ENCODE results near the gene PHF19. TPM values are rescaled to one million over a fixed set of nuclear protein-coding genes. Genes with fewer than 3 reads are reported as not detected.

PHF19 gene
- 77.5 and 79.1 TPM in 2 replicates for total RNA-seq (2014; rRNA removed)
- 82.9 TPM for polyA plus RNA-seq (2012)

DNA sequence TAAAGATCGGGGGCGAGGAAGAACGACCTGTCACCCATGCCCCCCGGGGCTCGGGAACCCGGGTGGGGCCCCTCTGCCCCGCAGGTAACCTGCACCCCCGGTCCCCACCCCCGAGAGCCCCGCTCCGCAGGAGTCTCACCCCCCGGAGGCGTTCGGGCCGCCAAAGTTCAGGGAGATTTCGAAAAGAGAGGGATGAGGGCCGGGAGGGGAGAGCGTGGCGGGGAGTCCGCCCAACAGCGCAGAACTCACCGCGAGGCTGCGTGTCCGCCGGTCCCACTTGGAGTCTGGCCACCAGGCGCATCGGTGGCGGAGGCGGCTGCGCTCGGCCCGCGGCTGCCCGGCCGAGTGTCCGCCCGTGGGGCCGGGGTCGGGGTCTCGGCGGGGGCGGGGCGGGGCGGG lies at the start of gene PHF19:
Gene PHF19 (minus strand): TSS at position 347 of the 399 bp plus-strand sequence. CDS start 2,447 bp downstream, outside the sequence.
- peak; percentile 49 for DNase-seq (ENCODE audit: low read depth)

DNA sequence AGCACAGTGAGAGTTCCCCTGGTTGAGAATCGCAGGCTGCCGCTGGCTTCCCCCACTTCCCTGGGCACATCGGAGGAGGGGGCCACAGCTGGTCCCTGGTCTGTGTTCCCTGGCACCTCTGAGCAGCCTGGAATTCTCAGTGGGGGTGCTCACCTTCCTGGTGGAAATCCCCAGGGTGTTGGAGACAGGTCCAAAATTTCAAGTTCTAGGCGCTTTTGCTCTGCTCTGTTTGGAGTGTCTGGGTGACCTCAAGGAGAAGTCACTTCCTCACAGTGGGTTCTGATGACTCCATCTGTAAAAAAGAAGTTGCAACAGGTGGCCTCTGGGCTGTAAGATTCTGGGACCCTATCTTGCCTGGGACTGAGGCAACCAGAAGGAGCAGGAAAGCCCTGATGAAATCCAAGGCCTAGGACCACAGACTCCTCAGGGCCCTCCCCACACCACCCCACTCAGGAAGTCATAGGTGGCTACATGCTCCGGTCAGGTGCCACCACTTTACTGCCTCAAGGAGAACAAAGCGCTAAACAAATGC lies 49.5 kb upstream of the PHF19 start, which contains the start of gene TRAF1:
Gene TRAF1 (minus strand): TSS at position 400 of the 532 bp plus-strand sequence. CDS start 721 bp downstream, outside the sequence.
- peak; percentile 37 for DNase-seq (ENCODE audit: low read depth)

DNA sequence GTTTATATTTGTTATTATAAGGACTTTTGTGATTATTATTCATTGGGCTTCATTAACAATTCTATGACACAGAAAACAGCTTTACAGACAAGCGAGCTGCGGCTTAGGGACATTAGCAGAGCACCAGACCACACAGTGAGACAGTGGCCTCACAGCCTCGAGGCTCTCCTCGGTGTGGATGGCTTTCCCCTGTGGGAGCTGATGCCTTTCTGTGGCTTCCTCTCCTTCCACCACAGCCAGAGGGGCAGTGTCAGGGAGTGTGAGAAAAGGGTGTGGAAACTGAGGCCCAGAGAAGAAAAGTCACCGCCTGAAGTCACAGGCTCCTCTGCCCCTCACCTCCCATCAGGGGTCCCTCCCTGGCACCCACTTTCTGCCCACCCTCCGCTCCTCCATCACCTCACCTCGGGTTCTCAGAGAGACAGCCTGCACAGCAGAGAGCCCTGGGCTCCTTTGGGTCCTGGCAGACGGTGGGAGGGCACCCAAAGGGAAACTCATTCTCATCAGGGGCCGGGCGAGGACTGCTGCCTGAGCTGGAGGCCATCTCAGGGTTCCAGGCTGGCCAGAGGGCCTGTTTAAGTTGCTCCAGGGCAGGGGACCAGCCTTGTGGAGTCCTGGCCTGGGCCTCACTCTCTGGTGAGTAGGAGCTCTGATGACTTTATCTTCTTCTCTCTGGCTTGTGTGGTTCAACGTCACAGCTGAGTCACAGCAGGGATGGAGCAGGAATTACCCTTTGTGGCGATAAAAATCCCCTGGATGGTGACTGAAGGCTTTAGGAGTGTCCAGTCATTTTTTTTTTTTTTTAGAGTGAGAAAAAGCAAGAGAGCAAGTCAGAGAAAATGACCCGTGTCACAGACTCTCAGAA lies 48.8 kb upstream of the PHF19 start:
- peak; percentile 92 for DNase-seq (ENCODE audit: low read depth)

DNA sequence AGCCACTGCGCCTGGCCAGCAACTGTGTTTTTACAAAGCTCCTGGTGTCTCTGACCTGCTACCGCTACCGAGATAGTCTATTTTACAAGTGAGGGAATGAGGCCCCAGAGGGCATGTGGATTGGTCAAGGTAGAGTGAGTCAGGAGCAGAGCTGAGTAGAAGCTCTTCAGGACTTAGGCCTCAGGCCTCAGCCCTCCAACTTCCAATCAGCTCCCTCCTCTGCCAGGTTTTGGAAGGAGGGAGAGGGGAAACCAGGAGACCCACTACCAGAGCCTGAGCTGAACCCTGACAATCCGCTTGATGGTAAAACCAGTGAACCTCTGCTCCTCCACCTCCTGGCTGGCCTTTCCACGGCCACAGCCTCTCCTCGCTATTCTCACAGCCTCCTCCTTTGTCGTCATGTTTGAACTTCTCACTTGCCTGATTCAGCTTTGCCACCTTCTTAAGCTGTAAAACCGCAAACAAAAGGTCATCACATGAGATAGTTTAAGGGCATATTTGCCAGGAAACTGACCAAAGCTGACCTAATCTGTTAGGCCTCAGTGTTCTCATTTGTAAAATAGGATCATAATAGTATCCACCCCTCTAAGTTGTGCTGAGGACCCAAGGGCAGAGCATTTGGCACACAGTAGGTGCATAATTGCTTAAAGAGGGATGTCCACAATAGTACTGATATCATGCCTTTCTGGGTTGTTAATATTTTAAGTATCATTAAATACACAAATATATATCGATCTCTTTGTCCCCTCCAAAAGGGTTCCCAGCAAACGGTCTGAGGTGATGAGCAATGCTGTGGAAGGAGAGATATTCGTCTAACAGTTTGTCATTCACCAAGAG lies 47.9 kb upstream of the PHF19 start:
- peak; percentile 55 for DNase-seq (ENCODE audit: low read depth)

DNA sequence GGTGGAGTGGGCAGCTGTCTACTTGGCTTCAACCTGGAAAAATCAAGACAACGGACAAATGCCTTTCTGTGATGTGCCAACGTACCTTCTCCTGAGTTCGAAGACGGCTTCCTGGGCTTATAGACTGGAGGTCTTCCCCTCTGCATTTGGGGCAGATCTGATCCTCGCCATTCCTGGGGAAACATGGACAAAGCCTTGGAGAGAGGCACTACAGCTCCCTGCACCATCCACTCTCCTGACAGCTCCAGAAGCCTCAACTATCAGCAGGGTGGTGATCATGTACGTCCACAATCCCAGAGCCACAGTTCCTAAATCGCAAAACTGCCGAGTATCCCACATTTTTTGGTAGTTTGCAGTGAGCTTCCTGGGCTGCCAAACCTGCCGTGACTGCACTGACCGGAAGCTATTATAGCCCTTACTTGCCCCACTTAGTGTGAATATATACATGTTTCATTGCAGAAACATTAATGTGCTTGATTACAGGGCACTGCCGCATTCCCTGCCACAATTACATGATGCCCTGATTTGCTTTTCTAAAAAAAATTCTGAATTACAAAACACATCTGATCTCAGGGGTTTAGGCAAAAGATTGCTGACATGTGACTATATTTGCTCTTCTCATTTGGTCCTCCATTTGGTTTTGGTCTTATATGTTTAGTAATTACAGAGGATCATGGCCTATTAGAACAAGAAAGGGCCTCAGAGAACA lies 46.8 kb upstream of the PHF19 start:
- DNase-seq (ENCODE audit: low read depth): no peak

DNA sequence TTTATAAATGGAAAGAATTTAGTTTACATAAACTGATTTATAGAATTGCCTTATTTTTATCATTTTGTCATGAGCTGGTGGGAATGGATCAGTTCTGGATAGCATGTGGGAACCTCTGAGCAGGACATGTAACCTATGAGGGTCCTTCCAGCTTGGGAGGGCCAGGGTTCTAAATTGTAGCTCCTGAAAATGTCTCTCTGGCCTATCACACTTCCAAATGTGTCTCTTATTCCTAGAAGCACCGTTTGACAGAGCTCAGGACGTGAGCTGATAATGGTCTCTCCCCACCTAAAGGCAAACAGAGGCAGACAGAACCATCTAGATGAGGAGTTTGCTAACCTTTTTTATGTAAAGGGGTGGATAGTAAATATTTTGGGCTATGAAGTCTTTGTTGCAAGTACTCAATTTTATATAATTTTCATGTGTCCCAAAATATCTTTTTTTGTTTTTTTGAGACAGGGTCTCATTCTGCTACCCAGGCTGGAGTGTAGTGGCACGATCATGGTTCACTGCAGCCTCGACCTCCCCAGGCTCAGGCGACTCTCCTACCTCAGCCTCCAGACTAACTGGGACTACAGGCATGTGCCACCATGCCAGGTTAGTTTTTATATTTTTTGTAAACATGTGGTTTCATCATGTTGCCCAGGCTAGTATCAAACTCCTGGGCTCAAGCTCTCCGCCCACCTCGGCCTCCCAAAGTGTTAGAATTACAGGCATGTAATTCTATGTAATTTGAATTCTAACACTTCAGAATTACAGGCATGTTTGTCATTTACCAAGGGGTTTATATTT lies 45.6 kb upstream of the PHF19 start:
- DNase-seq (ENCODE audit: low read depth): no peak

DNA sequence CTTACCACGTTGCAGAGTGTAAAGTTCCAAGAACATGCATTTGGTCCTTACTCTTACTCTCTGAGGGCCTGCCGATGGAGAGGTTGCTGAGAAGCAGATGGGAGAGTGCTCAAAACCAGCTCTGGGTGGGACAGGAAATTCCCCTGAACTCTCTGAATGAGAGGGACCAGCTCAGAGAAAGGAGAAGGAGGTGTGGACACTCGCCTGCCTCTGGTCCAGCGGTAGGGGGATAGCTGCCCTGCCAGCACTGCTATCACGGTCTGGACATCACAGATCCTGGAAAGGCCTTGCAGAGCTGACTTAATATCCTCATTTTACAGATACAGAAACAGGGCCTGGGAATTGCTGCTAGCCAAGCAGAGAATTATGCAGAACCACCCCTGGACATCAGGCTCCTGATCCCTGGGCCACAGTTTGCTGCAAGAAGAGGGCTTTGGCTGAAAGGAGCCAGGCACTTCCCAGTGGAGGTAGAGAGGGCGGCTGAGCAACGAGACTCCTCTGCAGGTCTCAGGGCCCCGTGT lies 44.7 kb upstream of the PHF19 start:
- DNase-seq (ENCODE audit: low read depth): no peak

DNA sequence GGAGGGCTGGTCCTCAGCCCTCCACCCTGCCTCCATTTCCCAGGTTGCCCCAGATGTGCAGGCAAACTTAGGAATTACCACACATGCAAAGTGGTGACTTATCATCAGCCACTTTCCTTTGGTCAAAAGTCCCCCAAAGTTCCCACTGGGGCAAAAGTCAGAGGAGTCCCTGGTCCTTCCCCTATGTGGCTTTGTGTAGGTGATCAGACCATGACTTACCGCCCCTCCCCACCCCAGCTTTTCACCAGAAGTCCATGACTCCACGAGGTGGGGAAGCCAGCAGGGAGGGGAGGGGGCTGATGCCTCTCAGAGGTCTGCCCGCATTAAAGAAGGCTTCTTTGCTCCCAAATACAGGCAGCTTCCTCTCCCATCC lies 43.8 kb upstream of the PHF19 start:
- no peak for DNase-seq (ENCODE audit: low read depth)

DNA sequence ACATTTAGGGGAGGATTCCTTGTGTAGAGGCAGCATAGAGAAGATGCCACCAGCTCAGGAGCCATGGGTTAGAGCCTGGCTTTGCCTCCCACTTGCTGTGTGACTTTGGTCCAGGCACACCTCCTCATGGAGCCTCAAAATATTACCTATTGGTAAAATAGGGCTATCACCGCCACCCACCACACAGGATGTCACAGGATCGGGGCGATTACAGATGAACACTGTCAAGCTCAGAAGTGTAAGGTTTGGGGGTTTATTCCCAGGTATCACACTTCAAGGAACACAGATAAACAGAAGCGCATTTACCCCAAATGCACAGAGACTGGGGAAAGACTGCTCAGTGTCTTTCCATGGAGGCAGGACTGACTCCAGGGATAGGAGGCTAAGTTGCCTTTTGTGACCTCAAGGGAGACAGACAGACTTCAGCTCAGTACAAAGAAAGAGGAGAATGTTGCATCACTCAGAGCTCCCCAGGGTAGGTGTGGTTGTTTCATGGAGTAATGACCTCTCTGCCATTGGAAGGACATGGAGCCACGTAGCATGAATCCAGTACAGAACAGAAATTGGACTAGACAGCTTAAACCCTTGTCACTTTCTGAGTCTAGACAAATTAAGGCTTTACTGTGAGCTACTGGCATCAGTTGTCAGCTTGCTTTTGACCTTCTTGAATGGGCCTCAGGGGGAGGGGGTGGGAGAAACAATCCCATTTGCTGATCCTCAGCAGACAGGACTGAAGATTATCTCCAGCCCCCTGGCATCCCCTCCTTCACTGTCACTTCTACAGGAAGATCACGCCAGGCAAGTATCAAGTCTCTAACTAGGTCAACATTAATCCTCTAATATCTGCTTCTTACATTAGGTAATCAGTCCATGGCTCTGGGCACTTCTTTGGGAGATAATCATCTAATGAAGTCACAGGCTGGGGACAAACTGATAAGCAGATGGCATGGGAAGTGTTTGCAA lies 43.1 kb upstream of the PHF19 start:
- no peak for DNase-seq (ENCODE audit: low read depth)

DNA sequence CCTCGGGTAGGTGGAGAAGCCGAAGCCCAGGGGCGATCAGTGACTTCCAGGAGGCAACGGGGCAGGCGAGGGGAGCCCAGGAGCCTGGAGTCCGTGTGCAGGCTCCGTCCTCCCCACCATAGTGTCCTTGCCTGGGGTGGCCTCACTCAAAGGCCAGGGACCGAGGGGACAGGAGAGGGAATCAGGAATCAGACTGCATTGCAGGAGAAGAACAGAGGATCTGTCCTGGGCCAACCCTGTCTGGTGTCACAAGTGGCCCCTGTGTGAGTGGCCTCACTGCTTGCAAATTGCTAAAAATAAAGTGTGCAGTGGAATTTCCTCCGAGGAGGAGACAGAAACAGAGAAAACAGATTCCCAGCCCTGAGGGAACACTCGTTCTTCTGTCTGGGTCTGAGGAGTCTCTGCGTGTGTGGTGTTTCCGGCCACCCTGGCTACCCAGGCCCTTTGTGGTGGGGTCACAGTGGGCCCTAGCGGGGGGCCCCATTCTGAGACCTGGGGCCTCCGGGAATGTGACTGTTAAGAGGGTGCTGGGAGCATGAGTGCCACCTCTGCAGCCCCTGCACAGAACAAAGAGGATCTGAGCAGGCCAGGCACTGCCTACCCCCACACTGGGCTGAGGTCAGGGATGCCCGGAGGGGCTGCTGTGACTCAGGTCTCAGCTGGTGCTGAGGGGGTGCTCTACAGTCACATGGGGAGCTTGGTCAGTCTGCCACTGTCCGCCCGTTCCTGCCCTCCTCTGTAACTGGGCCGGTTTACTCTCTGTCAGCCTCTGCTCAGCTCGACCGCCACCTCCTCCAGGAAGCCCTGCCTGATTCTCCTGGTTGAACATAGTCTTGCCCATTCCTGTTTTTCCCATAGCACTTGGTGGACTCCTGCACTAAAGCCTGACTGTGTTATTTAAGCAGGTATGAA lies 42.2 kb upstream of the PHF19 start:
- no peak for DNase-seq (ENCODE audit: low read depth)

DNA sequence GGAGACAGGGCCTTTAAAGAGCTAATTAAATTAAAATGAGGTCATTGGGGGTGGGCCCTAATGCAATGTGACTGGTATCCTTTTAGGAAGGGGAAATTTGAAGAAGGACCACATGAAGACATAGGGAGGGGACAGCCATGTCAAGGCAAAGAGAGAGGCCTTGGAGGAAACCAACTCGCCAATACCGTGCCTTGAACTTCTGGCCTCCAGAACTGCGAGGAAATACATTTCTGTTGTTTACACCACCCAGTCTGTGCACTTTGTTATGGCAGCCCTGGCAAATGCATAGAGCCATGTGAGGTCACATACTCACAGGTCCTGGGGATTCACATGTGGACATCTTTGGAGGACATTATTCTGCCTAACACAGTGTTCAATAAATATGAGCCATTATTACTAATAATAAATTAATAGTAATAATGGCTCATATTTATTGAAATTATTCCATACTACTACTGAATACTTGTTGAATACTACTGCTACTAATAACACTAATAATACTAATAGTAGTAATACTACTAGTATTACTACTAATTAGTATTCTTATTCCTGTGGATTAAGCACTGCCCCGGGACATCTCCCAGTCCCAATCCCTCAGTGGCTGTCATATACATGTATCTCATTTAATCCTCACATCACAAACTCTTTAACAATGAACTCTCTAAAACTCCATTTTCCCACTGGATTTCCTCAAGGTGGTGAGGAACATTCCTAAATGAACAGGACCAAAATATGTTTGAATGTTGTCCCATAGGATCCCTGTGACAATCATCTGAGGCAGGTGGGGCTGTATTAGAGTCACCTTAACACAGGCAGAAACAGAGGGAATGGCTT lies 41.2 kb upstream of the PHF19 start:
- DNase-seq (ENCODE audit: low read depth): no peak

DNA sequence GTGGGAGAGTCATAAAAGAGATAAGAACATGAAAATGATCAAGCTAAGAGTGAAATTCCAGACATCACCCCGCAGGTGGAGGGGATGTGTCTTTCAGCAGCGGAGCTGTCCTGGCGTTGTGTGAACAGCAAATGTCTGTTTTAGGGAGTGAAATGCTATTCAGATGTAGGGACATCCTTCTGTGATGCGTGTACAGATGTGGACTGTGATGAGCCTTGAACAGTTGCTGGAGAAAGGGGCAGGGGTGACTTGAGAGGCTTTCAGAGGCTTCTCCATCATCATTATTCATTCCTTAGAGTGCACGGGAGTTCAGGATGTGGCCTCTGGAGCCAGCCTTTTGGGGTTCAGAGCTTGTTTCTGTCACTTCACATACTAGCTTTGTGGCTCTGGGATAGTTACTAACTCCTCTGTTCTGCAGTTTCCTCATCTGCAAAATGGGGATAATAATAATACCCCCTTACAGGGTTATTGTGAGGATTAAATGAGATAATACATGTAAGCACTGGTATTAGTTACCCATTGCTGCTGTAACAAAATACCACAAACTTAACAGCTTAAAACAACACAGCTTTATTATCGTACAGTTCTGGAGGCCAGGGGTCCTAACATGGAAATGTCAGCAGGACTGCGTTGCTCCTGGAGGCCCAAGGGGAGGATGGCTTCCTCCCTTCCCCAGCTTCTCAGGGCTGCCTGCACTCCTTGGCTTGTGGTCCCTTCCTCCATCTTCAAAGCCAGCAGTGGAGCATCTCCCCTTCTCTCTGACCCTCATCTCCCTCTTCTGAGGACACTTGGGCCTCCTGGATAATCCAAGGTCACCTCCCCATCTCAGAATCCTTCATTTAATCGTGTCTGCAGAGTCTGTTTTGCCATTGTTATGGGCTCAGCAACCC lies 40.2 kb upstream of the PHF19 start:
- no peak for DNase-seq (ENCODE audit: low read depth)

DNA sequence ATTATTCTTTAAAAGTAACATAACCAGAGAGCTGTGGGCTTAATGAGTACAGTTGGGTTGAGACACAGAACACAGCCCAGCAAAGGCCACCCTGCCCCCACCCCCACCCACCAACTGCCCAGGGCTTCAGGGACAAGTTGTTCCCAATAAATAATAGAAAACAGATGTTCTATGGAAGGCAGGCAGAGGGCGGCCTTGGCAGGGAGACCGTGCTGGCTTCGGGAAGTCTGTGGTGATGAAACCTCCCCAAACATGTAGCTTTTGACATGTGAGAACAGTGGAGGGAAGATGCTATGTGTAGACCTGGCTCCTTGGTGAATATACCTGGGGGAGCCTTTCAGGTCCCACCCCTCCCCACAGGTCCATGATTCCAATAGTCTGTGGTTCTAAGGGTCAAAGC lies 39.6 kb upstream of the PHF19 start:
- peak; percentile 82 for DNase-seq (ENCODE audit: low read depth)

DNA sequence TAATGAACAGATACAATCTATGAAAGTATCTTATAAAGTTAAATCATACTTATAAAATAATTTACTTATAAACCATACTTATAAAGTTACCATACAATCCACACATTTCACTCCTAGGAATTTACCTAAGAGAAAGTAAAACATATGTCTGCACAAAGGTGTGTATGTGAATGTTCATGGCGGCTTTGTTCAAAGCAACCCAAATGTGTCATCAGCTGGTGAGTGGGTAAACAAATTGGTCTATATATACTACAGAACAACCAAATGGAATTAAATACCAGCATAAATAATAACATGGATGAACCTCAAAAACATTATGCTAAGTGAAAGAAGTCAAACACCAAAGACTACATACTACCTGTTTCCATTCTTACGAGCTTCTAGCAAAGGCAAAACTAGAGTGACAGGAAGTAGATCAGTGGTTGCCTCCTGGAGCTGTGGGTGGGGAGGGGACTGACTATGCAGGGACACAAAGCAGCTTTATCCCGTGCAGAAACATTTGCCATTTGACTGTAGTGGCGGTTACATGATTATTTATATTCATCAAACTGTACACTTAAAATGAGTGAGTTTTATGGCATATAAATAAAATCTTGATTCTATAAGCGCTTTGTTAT lies 39.0 kb upstream of the PHF19 start:
- DNase-seq (ENCODE audit: low read depth): no peak

DNA sequence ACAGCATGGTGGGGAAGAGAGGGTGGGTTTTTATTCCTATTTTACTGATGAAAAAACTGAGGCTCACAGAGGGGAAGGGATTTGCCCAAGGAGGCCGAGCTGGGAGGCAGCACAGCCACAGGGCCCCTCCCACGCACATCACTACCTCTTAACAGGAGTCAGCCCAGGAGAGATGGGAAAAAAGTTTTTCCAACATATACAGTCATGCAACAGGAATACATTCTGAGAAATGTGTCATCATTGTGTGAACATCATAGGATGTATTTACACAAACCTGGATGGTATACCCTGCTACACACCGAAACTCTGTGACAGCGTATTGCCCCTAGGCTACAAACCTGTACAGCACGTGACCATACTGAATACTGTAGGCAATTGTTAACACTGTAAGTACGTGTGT lies 38.0 kb upstream of the PHF19 start:
- no peak for DNase-seq (ENCODE audit: low read depth)

DNA sequence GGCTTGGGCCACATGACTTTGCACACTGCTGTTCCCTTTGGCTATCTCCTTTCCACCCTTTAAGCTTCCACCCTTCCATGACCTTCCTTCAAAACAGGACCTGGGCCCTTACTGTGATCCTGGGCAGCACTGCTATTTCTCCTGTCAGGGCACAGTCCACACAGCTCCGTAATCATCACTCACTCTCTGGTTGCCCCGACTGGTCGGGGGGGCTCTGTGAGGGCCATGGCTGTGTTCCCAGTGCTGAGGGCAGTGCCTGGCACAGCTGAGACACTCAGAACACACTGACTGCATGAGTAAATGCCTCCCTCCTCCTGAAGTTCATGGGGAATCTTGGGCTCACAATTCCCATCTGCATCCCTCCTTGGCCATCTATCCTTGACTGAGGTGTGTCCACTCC lies 37.4 kb upstream of the PHF19 start:
- no peak for DNase-seq (ENCODE audit: low read depth)
